K562 (cell line): ENCODE data around the gene RBM19. TPM values are rescaled to one million over a fixed set of nuclear protein-coding genes. Genes with fewer than 3 reads are reported as not detected.

Experiments used
- CBFB ChIP-seq: sonication (generic); formaldehyde crosslinking; IDR thresholded peaks from 2 replicates; pipeline ENCODE4 v1.4.0; 2020; ENCODE audit warnings: mild to moderate bottlenecking, missing genetic modification reagents
- CBX3 ChIP-seq, 2 experiments: IDR thresholded peaks; 1 replicate in 1 of 2; 2 replicates in 1 of 2; pipeline ENCODE4 v1.6.1; 2012; ENCODE audit warnings: inconsistent platforms in 2 of 2, low read length in 2 of 2, borderline replicate concordance in 1 of 2, control low read depth in 1 of 2
- EP400 ChIP-seq: fragments of 450-650 bp; IDR thresholded peaks from 2 replicates; pipeline ENCODE4 v1.6.1; 2017; ENCODE audit warnings: antibody characterized with exemption, mild to moderate bottlenecking, moderate library complexity
- HDAC6 ChIP-seq: IDR thresholded peaks from 2 replicates; pipeline ENCODE4 v1.6.1; 2012; ENCODE audit warnings: low read depth, mild to moderate bottlenecking, control low read depth, inconsistent platforms, low read length, moderate library complexity
- HMG20B ChIP-seq: fragments of 250-450 bp; sonication (Bioruptor Pico); IDR thresholded peaks from 2 replicates; pipeline ENCODE4 v1.5.0; 2021; ENCODE audit warnings: mild to moderate bottlenecking
- KAT8 ChIP-seq: fragments of 450-650 bp; IDR thresholded peaks from 2 replicates; pipeline ENCODE4 v1.6.1; 2016; ENCODE audit warnings: low read depth, mild to moderate bottlenecking
- NFE2 ChIP-seq: IDR thresholded peaks from 2 replicates; pipeline ENCODE4 v1.6.1; 2014; ENCODE audit warnings: antibody characterized with exemption, low read depth
- PCBP1 ChIP-seq: fragments of 200-400 bp; formaldehyde crosslinking; IDR thresholded peaks from 2 replicates; pipeline ENCODE4 v1.6.1; 2018; ENCODE audit warnings: mild to moderate bottlenecking, low read depth, low read length; ENCODE audit not compliant: poor library complexity, severe bottlenecking
- PTRF ChIP-seq: fragments of 450-650 bp; IDR thresholded peaks from 2 replicates; pipeline ENCODE4 v1.6.1; 2016; ENCODE audit warnings: mild to moderate bottlenecking, missing genetic modification characterization, missing compliant biosample characterization
- SP1 ChIP-seq: sonication (generic); formaldehyde crosslinking; IDR thresholded peaks from 2 replicates; pipeline ENCODE4 v1.8.1; 2022; ENCODE audit warnings: mild to moderate bottlenecking, missing genetic modification reagents
- polyA plus RNA-seq, 8 experiments: library from polyadenylated mRNA; depleted of rRNA in 4 of 8; stranded (reverse) in 5 of 8; unstranded in 3 of 8; fragments of >200 nt; fragmentation: Nextera tagmentation in 2 of 8; fragmentation: Illumina TruSeq in 1 of 8; extraction: Ambion mirVana in 2 of 8; extraction: Trizol in 1 of 8; gene quantifications; 2 replicates each; pipeline versions ENCODE4 v1.2.1 to v1.2.3, GENCODE V29; 2011 to 2014; ENCODE audit warnings: inconsistent platforms in 1 of 8, missing spikeins in 1 of 8
- total RNA-seq, 7 experiments: library from RNA; depleted of rRNA in 6 of 7; stranded (reverse); fragments of >200 nt in 6 of 7; fragmentation: Illumina TruSeq in 2 of 7; extraction: Trizol in 2 of 7; gene quantifications; 2 replicates each; pipeline versions ENCODE4 v1.2.1 to v1.2.3, GENCODE V29; 2011 to 2021; ENCODE audit warnings: low replicate concordance in 1 of 7
- TF ChIP-seq, protein P1 (sequence below), 2 experiments: fragments of 450-650 bp; formaldehyde crosslinking in 1 of 2; IDR thresholded peaks; 2 replicates each; pipeline versions ENCODE4 v1.4.0 to v1.6.1; 2014 to 2020; ENCODE audit warnings: mild to moderate bottlenecking in 2 of 2, borderline replicate concordance in 1 of 2, low read depth in 1 of 2
- TF ChIP-seq, protein P2 (sequence below): fragments of 450-650 bp; IDR thresholded peaks from 2 replicates; pipeline ENCODE4 v1.6.1; 2016; ENCODE audit warnings: missing biosample characterization, missing genetic modification characterization
- TF ChIP-seq, protein P3 (sequence below): fragments of 450-650 bp; IDR thresholded peaks from 2 replicates; pipeline ENCODE4 v1.6.1; 2018; ENCODE audit warnings: mild to moderate bottlenecking, low read depth; ENCODE audit not compliant: partially characterized antibody
- TF ChIP-seq, protein P4 (sequence below): fragments of 200-400 bp; formaldehyde crosslinking; IDR thresholded peaks from 2 replicates; pipeline ENCODE4 v1.6.1; 2017; ENCODE audit warnings: mild to moderate bottlenecking, low read depth, low read length, moderate library complexity

RBM19 gene
- total and polyA plus RNA-seq, 9 of the 15 experiments (the other 6 are each of a cell fraction or from before 2014, with no cell fraction given) = 16.0 to 58.4 (median 37.9) TPM

DNA sequence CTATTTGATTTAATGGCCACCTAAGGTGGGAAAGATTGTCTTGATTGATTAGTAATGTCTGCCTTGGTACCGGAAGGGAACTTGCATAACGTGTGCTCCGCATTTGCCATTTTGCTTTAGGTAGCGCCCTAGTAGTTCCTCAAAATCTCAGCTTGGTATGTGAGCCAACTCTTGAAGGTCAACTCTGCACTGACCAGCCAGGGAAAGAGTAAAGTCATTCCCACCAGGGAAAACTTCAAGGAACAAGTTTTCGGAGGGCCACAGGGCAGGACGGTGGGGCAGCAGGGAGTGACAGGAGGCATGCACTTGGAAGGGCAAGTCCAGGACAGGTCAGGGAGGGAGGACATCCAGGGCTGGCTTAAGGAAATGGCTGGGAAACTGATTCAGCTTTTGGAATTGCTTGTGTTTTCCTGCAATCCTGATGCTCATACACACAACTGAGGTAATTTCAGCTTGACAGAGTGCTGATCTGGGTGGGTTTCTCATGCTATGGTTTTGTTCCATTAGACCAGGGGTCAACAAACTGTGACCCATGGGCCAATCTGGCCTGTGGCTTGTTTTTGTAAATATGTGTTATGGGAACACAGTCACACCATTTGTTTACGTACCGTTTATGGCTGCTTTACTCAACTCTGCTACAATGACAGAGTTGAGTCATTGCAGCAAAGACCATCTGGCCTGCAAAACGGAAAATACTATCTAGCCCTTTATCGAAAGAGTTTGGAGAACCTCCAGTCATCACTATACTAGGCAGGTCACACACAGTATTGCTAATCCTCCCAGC, 184.5 kb downstream of the RBM19 start (continued):
- TF ChIP-seq, protein P1, sequence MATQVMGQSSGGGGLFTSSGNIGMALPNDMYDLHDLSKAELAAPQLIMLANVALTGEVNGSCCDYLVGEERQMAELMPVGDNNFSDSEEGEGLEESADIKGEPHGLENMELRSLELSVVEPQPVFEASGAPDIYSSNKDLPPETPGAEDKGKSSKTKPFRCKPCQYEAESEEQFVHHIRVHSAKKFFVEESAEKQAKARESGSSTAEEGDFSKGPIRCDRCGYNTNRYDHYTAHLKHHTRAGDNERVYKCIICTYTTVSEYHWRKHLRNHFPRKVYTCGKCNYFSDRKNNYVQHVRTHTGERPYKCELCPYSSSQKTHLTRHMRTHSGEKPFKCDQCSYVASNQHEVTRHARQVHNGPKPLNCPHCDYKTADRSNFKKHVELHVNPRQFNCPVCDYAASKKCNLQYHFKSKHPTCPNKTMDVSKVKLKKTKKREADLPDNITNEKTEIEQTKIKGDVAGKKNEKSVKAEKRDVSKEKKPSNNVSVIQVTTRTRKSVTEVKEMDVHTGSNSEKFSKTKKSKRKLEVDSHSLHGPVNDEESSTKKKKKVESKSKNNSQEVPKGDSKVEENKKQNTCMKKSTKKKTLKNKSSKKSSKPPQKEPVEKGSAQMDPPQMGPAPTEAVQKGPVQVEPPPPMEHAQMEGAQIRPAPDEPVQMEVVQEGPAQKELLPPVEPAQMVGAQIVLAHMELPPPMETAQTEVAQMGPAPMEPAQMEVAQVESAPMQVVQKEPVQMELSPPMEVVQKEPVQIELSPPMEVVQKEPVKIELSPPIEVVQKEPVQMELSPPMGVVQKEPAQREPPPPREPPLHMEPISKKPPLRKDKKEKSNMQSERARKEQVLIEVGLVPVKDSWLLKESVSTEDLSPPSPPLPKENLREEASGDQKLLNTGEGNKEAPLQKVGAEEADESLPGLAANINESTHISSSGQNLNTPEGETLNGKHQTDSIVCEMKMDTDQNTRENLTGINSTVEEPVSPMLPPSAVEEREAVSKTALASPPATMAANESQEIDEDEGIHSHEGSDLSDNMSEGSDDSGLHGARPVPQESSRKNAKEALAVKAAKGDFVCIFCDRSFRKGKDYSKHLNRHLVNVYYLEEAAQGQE (IDR thresholded peaks at IDR 0.05; ENCODE audit: borderline replicate concordance) = peak; percentile 26; the same call in 1 of the 2 replicates
- TF ChIP-seq, protein P1 (CRISPR knock-in tag; IDR thresholded peaks at IDR 0.05; ENCODE audit: low read depth) = no peak
- no peak for TF ChIP-seq HMG20B
- TF ChIP-seq PTRF (tag) = no peak
- TF ChIP-seq KAT8 = no peak
- no peak for TF ChIP-seq PCBP1
- TF ChIP-seq, protein P2, sequence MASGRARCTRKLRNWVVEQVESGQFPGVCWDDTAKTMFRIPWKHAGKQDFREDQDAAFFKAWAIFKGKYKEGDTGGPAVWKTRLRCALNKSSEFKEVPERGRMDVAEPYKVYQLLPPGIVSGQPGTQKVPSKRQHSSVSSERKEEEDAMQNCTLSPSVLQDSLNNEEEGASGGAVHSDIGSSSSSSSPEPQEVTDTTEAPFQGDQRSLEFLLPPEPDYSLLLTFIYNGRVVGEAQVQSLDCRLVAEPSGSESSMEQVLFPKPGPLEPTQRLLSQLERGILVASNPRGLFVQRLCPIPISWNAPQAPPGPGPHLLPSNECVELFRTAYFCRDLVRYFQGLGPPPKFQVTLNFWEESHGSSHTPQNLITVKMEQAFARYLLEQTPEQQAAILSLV = no peak
- no peak for TF ChIP-seq CBFB
- peak in 1 of 2 experiments; percentile 46; a peak in 1 of 3 replicates for TF ChIP-seq CBX3 (IDR thresholded peaks at IDR 0.05; ENCODE audit: borderline replicate concordance in 1 of 2, low read length in 2 of 2)
- TF ChIP-seq, protein P3, sequence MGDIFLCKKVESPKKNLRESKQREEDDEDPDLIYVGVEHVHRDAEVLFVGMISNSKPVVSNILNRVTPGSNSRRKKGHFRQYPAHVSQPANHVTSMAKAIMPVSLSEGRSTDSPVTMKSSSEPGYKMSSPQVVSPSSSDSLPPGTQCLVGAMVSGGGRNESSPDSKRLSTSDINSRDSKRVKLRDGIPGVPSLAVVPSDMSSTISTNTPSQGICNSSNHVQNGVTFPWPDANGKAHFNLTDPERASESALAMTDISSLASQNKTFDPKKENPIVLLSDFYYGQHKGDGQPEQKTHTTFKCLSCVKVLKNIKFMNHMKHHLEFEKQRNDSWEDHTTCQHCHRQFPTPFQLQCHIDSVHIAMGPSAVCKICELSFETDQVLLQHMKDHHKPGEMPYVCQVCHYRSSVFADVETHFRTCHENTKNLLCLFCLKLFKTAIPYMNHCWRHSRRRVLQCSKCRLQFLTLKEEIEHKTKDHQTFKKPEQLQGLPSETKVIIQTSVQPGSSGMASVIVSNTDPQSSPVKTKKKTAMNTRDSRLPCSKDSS = no peak
- TF ChIP-seq, protein P4, sequence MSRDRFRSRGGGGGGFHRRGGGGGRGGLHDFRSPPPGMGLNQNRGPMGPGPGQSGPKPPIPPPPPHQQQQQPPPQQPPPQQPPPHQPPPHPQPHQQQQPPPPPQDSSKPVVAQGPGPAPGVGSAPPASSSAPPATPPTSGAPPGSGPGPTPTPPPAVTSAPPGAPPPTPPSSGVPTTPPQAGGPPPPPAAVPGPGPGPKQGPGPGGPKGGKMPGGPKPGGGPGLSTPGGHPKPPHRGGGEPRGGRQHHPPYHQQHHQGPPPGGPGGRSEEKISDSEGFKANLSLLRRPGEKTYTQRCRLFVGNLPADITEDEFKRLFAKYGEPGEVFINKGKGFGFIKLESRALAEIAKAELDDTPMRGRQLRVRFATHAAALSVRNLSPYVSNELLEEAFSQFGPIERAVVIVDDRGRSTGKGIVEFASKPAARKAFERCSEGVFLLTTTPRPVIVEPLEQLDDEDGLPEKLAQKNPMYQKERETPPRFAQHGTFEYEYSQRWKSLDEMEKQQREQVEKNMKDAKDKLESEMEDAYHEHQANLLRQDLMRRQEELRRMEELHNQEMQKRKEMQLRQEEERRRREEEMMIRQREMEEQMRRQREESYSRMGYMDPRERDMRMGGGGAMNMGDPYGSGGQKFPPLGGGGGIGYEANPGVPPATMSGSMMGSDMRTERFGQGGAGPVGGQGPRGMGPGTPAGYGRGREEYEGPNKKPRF = no peak
- no peak for TF ChIP-seq HDAC6
- TF ChIP-seq SP1 (CRISPR knock-in tag) = no peak
- TF ChIP-seq EP400 = no peak
- no peak for TF ChIP-seq NFE2
